ENCODE measurements around the gene GATB.

DNA sequence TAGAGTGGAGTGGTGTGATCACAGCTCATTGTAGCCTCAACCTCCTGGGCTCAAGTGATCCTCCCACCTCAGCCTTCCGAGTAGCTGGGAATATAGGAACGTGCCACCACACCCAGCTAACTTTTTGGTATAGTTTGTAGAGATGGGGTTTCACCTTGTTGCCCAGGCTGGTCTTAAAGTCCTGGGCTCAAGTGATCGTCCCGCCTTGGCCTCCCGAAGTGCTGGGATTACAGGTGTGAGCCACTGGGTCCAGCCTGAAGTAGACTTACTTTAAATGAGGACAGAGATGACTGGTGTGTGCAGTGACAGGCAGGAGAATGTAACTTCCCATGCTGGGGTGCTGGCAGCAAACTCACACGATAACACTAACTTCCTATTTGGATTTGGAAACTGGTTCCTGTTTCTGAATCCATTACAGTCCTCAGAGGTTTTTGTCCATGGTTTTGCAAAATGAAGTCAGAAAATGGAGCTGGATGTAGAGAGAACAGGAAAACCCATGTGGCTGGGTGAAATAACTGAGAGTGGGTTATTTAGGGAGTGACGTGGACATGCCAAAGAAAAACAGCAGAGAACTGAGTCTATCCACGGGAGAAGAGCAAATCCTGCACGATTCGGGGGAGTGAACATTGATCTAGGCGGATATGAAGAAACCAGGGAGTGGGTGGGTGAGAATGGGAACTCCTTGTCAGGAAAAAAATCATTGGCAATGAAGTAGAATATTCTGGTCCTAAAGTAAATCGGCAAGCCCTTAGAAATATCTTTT, 95.6 kb downstream of the GATB start:
- TF ChIP-seq, protein P1, sequence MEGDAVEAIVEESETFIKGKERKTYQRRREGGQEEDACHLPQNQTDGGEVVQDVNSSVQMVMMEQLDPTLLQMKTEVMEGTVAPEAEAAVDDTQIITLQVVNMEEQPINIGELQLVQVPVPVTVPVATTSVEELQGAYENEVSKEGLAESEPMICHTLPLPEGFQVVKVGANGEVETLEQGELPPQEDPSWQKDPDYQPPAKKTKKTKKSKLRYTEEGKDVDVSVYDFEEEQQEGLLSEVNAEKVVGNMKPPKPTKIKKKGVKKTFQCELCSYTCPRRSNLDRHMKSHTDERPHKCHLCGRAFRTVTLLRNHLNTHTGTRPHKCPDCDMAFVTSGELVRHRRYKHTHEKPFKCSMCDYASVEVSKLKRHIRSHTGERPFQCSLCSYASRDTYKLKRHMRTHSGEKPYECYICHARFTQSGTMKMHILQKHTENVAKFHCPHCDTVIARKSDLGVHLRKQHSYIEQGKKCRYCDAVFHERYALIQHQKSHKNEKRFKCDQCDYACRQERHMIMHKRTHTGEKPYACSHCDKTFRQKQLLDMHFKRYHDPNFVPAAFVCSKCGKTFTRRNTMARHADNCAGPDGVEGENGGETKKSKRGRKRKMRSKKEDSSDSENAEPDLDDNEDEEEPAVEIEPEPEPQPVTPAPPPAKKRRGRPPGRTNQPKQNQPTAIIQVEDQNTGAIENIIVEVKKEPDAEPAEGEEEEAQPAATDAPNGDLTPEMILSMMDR (IDR thresholded peaks at IDR 0.05; ENCODE audit: low read length) = no peak
- TF ChIP-seq EZH2 (IDR thresholded peaks at IDR 0.05; ENCODE audit: borderline replicate concordance, low read length) = no peak
